HG03103 (cell line): ENCODE data around the gene C2orf42.
"Not testable (repeated sequence)": the region's sequence is repeated elsewhere in the genome, so short reads cannot be mapped to it uniquely, and the experiment has no call there.

Experiments used
- ATAC-seq: cut with Tn5 transposase; IDR thresholded peaks from one replicate; pipeline ENCODE4 v1.9.1; 2021; ENCODE audit warnings: low read depth; ENCODE audit not compliant: unreplicated experiment

The C2orf42 gene

GRCh38 chr2:70133491-70134322 lies 57.1 kb downstream of the C2orf42 start:
- no peak for ATAC-seq

GRCh38 chr2:70133127-70133452 lies 57.7 kb downstream of the C2orf42 start:
- no peak for ATAC-seq

- peak; percentile 52 for ATAC-seq
These were observed 58.3 kb downstream of the C2orf42 start for GRCh38 chr2:70132244-70133126.

GRCh38 chr2:70131344-70132143 lies 59.3 kb downstream of the C2orf42 start:
- ATAC-seq = not testable (repeated sequence)

GRCh38 chr2:70128005-70128404 lies 62.8 kb downstream of the C2orf42 start:
- ATAC-seq = no peak

- ATAC-seq = no peak
These were observed 64.4 kb downstream of the C2orf42 start for GRCh38 chr2:70126413-70126812.

GRCh38 chr2:70125498-70125898 lies 65.3 kb downstream of the C2orf42 start:
- no peak for ATAC-seq

- no peak for ATAC-seq
These were observed 65.8 kb downstream of the C2orf42 start for GRCh38 chr2:70124983-70125480.

- ATAC-seq = no peak
These were observed 67.0 kb downstream of the C2orf42 start for GRCh38 chr2:70123829-70124116.

GRCh38 chr2:70123051-70123828 lies 67.6 kb downstream of the C2orf42 start:
- no peak for ATAC-seq

GRCh38 chr2:70122470-70122869 lies 68.3 kb downstream of the C2orf42 start:
- no peak for ATAC-seq

GRCh38 chr2:70121627-70122372 lies 69.0 kb downstream of the C2orf42 start:
- ATAC-seq = no peak

- ATAC-seq = no peak
These were observed 71.9 kb downstream of the C2orf42 start for GRCh38 chr2:70118798-70119454.

GRCh38 chr2:70116936-70117552 lies 73.8 kb downstream of the C2orf42 start:
- ATAC-seq = no peak

- no peak for ATAC-seq
These were observed 75.0 kb downstream of the C2orf42 start for GRCh38 chr2:70115646-70116442.

GRCh38 chr2:70113359-70114070 lies 77.3 kb downstream of the C2orf42 start:
- ATAC-seq = no peak
